GM18858 (cell line): ENCODE data around the gene SPOPL.
"Not testable (repeated sequence)": the region's sequence is repeated elsewhere in the genome, so short reads cannot be mapped to it uniquely, and the experiment has no call there.

Experiments used
- ATAC-seq: cut with Tn5 transposase; IDR thresholded peaks from one replicate; pipeline ENCODE4 v1.9.1; 2021; ENCODE audit not compliant: unreplicated experiment

Gene SPOPL

GRCh38 chr2:138501425-138502254, at the start of gene SPOPL:
TSS of gene SPOPL (plus strand) at chr2:138501770. CDS start at chr2:138550217, 48,447 bp downstream.
- ATAC-seq, result peak; percentile 55

DNA sequence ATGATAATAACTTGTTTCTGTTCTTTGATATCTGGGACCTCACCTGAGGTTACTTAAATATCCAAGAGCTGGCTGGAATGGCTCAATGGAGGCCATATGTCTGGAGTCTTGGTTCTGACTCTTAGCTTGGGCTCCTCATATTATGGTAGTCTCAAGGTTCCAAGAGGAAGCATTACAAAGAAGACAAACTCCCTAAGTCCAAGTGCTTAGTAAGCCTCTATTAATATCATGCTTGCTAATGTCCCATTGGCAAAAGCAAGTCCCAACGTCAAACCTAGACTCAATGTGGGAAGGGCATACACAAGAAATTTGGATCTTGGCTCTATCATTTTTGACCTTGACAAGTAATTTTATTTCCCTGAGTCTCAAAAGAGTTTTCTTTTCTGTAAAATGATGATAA, 49.2 kb upstream of the SPOPL start:
- no peak for ATAC-seq

DNA sequence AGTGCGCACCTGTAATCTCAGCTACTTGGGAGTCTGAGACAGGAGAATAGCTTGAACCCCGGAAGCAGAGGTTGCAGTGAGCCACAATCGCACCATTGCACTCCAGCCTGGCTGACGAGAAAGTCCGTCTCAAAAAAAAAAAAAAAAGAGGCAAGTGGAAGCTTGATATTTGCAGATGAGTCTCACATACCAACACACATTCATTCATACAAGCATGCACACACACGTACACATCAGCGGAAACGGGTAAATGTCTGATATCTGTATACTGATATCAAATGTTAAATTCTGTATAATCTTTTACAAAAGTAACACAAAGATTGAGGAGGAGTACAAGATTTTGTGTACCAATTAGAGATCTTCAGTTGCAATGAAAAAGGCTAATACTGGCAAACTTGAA, 47.8 kb upstream of the SPOPL start:
- no peak for ATAC-seq

DNA sequence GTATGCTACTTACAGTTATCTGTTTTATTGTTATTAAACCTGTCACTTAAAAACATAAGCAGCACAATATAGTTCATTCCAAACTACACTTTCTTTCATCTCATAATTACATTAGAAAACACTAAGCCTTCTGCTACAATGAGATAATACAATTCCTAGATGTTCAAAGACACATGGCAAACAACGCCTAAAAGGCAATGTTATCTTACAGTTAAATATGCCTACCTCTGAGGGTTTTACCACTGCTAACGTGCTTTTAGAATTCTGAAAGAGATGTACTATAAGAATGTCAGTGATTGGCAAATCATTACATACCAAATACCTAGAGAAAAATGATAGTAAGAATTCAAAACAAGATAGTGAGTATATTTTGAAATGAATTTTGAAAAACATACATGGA, 46.8 kb upstream of the SPOPL start:
- no peak for ATAC-seq

DNA sequence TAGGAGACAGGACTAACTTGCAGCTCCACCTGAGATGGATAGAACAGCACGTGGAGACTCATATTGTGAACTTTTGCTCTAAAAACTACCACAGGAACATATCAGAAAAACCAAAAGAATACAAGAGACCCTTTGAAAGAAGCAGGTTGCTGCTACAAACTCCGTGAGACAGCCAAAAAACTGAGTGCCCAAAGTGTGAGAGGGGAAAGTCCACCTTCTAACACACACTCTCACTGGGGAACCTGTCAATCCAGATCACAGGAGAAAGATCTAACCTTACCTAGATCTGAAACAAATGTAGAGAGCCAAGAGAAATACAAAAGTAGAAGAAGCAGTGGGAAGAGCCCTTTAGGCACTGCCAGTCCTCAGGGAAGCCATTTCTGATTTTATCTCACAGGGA, 46.3 kb upstream of the SPOPL start:
- ATAC-seq, result no peak

GRCh38 chr2:138455691-138456090, 45.9 kb upstream of the SPOPL start:
- no peak for ATAC-seq

GRCh38 chr2:138462689-138463088, 38.9 kb upstream of the SPOPL start:
- not testable (repeated sequence) for ATAC-seq

- ATAC-seq, result no peak
These were observed 33.0 kb upstream of the SPOPL start for GRCh38 chr2:138468617-138469016.

GRCh38 chr2:138469411-138469810, 32.2 kb upstream of the SPOPL start:
- ATAC-seq, result no peak

DNA sequence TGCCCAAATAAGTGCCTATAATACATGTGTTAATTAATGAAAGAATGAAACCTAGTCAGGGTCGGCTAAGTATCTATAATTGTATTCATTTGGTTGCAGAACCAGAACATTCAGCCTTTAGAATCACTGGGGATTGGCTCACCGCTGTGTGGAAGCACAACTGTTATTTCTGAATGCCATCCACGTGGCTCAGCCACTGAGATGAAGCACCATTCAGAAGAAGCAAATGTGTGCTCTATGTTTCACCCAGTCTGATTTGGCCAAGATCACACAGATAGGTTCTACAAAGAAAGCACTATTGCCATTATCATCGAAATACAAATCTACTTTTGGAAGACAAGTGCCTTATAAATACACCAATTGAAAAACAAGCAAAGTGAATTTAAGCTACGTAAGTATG, 30.6 kb upstream of the SPOPL start:
- no peak for ATAC-seq

GRCh38 chr2:138474100-138474825, 27.3 kb upstream of the SPOPL start:
- ATAC-seq, result no peak

GRCh38 chr2:138475277-138475776, 26.2 kb upstream of the SPOPL start:
- peak; percentile 91 for ATAC-seq

DNA sequence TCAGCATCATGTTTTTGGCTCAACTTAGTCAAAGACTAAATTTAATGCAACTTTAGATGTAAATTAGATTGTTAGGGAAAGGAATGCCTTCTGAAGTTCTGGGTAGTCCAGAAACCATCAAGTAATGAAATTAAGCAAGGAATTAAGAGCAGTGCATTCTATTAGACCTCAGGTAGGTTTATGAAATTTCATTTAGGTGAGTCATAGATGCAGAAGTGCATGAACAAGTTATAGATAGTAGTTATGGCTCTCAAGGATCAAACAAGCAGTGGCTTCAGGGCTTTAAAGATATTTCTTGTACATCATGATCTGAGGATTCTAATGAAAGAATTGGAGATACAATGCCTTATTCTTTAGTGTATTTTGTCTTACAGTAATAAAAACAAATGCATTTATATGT, 25.4 kb upstream of the SPOPL start:
- ATAC-seq, result no peak

DNA sequence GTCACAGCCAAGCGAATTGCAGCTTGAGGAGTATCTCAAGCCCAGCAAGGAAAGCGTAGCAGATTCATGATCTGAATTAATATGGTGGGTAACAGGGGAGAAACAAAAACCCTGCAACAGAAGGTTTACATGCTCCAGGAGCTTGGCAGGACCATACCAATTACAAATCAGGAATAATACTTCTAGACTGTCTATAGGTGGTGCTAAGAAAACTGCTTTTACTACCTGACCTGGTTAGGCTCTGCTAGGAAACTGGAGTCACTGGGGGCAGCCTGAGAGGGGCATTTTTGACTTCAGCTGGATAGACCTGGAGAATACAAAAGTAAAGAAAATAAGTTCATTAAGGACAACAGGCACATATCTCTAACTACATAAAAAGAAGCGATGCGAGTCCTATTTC, 24.6 kb upstream of the SPOPL start:
- no peak for ATAC-seq

DNA sequence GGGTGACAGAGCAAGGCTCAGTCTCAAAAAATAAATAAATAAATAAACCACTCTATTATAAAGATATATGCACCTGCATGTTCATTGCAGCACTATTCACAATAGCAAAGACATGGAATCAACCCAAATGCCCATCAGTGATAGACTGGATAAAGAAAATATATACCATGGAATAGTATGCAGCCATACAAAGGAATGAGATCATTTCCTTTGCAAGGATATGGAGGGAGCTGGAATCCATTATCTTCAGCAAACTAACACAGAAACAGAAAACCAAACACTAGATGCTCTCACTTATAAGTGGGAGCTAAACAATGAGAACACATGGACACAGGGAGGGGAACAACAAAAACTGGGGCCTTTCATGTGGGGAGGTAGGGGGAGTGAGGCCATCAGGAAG, 18.8 kb upstream of the SPOPL start:
- ATAC-seq, result not testable (repeated sequence)

DNA sequence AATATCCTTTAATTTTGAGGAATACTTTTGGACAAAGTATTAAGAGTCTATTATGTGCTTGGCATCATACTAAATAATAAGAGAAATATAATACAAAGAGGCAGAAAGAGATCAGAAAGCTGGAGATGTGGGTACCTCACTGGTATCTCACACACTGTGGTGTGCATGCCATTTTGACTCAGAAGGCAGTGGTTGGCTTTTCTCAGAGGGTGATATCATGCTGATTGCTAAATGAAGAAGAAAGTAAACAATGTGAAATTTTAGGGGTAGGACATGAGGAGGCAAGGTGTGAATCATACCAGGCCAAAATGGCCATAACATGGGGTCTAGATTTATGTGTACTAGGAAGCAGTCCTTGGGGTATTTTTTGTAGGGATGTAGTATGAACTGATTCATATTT, 16.6 kb upstream of the SPOPL start:
- no peak for ATAC-seq

DNA sequence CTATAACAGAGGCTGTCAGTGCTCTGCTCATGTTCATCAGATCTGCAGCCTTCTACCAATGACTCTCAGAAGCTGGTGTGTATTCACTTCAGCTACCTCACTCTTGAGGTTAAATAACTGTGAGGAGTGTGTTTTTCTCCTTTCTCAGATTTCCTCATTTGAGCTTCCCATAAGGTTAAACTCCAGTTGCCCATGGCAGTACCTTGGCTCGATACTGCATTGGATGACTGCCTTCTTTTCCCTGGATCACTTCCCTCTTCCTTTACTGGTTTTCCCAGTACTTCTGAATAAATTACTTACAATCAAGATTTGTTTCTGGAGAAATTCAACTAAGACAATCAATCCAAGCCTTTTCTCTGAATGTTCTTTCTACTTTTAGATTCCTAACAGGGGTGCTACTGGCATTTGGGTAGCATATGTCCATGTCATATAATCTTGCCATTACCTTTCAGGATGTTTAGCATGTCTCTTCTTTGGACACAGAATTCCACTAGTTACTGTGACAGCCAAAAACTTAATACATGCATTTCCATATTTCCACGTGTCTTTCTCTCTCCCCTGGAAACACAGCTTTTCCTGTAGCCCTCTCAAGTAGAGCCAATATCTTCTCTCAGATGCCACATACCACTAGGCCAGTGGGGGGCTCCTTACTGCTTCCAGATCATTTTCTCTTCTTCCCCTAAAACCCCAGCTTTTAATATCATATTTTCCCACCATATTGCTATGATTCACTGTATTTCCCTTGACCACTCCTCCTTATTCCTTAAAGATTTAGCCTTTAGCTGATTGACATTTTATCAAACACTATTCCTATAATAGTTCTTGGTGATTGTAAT, 15.0 kb upstream of the SPOPL start:
- ATAC-seq, result no peak

- ATAC-seq, result no peak
These were observed 10.7 kb upstream of the SPOPL start for GRCh38 chr2:138490673-138491494.

- ATAC-seq, result no peak
These were observed 10.1 kb upstream of the SPOPL start for GRCh38 chr2:138491495-138491862.

DNA sequence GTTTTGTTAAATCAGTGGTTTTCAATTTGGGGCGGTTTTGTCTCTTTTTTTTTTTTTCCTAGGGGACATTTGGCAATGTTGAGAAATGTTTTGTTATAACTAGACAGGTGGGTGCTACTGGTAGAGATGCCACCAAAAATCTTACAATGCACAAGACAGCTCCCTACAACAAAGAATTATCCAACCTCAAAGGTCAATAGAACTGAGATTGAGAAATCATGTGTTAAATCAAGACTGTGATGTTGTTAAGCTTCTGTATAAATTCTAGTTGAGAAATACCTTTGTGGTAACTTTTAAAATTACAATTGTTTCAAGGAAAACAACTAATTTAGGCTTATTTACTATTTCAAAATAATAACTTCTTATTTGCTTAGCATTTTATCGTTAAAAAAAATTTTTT, 9.4 kb upstream of the SPOPL start:
- no peak for ATAC-seq

- ATAC-seq, result no peak
These were observed 8.2 kb upstream of the SPOPL start for GRCh38 chr2:138493334-138493733.
